ENCODE measurements around the gene POTEF. TPM values are rescaled to one million over a fixed set of nuclear protein-coding genes. Genes with fewer than 3 reads are reported as not detected.
"Not testable (repeated sequence)": the region's sequence is repeated elsewhere in the genome, so short reads cannot be mapped to it uniquely, and the experiment has no call there.

POTEF gene
- polyA plus RNA-seq, 1 donor from 2014 or later, result 1.0 TPM

DNA sequence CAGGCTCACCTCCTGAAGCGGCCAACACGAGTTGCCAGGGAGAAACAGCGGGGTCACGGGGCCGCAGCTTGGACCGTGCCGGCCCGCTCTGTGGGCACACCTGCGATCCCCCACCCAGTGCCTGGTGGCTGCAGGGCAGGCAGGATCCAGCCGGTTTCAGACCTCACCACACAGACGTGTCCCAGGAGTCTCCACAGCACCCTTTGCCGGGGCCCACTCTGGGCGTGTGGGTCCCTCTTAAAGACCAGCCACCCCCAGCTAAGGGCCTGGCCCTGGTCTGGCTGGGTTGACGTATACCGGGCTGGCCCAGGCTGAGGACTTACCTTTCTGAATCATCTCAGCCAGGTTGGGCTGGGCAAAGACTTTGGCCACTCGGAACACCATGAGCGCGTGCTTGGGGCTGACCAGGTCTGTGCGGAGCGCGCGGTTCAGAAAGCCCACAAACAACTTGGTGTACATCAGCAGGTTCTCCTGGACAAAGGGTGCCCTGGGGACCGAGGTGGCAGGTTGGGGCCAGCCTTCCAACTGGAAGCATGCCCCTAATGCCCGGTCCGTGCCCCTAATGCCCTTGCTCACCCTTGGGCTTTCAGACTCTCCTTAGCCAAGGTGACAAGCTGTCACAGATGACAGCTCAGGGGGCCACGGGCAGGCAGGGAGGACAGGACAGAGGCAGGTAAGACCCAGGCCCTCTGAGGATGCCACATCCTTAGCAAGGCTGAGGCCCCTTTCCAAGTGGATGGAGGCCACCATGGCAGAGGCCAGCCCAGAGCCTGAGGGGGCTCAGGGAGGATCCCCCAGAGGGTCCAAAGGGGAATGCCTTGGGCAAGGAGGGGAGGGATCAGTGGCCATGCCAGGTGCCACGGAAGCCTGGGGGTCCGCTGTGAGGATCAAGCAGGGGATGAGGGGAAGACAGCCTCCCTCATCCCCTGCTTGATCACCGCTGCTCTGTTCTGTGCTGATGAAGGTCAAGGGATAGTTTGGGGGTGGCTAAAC lies 26.0 kb upstream of the POTEF start:
- H3K9me3 ChIP-seq (ENCODE audit: low read length), result no peaks in the 10 kb centered on the region
- H3K9me2 ChIP-seq (ENCODE audit: insufficient read depth, low read length), result no peaks in the 10 kb centered on the region
- H3K79me2 ChIP-seq (replicated peaks; ENCODE audit: insufficient read depth, low read length), result no peaks in the 10 kb centered on the region
- TF ChIP-seq REST (IDR thresholded peaks at IDR 0.05; ENCODE audit: borderline replicate concordance) (no peak), SMC3 (conservative IDR thresholded peaks at IDR 0.05; ENCODE audit: poor library complexity) (no peak), CTCF (IDR thresholded peaks at IDR 0.05; ENCODE audit: poor library complexity, severe bottlenecking) (no peak), MXI1 (conservative IDR thresholded peaks at IDR 0.05; ENCODE audit: poor library complexity, severe bottlenecking) (no peak), EZH2 (IDR thresholded peaks at IDR 0.05; ENCODE audit: borderline replicate concordance, insufficient read depth, low read length, poor library complexity, severe bottlenecking) (no peak), POLR2AphosphoS5 (IDR thresholded peaks at IDR 0.05) (no peak), EP300 (conservative IDR thresholded peaks at IDR 0.05; ENCODE audit: poor library complexity, severe bottlenecking) (no peak), RAD21 (conservative IDR thresholded peaks at IDR 0.05) (no peak), TAF1 (IDR thresholded peaks at IDR 0.05; ENCODE audit: low read depth) (no peak)
- no peaks in the 10 kb centered on the region for H3F3A ChIP-seq (ENCODE audit: insufficient read depth, low read length, poor library complexity, severe bottlenecking)
- H4K20me1 ChIP-seq (ENCODE audit: insufficient read depth), result no peaks in the 10 kb centered on the region
- H2AFZ ChIP-seq (ENCODE audit: low read depth, low read length), result no peak overlapping the region
- no peak overlapping the region for H3K4me3 ChIP-seq (ENCODE audit: low read length)
- no peak overlapping the region for H3K4me2 ChIP-seq (ENCODE audit: low read length)
- H3K27me3 ChIP-seq (ENCODE audit: insufficient read depth, low read depth, low read length), result no peaks in the 10 kb centered on the region
- H3K27ac ChIP-seq (ENCODE audit: low read length), result no peak overlapping the region
- H3K9ac ChIP-seq (ENCODE audit: low read length), result no peak overlapping the region
- H3K36me3 ChIP-seq (ENCODE audit: insufficient read depth, low read length), result no peaks in the 10 kb centered on the region

DNA sequence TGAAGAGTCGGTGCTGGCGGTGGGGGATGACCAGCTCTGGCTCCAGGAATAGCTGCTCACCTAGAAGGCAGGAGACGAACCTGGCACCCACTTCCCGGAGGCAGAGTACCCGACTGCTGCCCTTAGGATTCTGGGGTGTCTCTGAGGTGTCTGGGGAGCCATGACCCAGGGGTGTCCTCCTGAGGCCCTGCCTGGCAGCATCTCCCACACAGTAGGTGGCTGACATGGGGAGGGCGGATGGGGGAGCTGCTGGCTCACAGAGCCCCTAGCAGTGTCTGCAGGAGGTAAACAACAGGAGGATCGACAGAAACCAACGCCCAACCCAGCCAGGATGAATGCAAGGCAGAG lies 25.4 kb upstream of the POTEF start:
- not testable (repeated sequence) for H3K4me2 ChIP-seq (ENCODE audit: low read length); H3K27me3 ChIP-seq (ENCODE audit: insufficient read depth, low read depth, low read length); H3K27ac ChIP-seq (ENCODE audit: low read length); H3K9me2 ChIP-seq (ENCODE audit: insufficient read depth, low read length); H3K4me3 ChIP-seq (ENCODE audit: low read length); H3K9ac ChIP-seq (ENCODE audit: low read length); H3F3A ChIP-seq (ENCODE audit: insufficient read depth, low read length, poor library complexity, severe bottlenecking); H2AFZ ChIP-seq (ENCODE audit: low read depth, low read length); H3K36me3 ChIP-seq (ENCODE audit: insufficient read depth, low read length); H4K20me1 ChIP-seq (ENCODE audit: insufficient read depth); H3K79me2 ChIP-seq (replicated peaks; ENCODE audit: insufficient read depth, low read length); H3K9me3 ChIP-seq (ENCODE audit: low read length)

- not testable (repeated sequence) for H3K79me2 ChIP-seq (replicated peaks; ENCODE audit: insufficient read depth, low read length); H3K27ac ChIP-seq (ENCODE audit: low read length); H3K9me3 ChIP-seq (ENCODE audit: low read length); H3K36me3 ChIP-seq (ENCODE audit: insufficient read depth, low read length); H3K9ac ChIP-seq (ENCODE audit: low read length); H3K9me2 ChIP-seq (ENCODE audit: insufficient read depth, low read length); H3K4me2 ChIP-seq (ENCODE audit: low read length); H2AFZ ChIP-seq (ENCODE audit: low read depth, low read length); H3F3A ChIP-seq (ENCODE audit: insufficient read depth, low read length, poor library complexity, severe bottlenecking); H3K4me3 ChIP-seq (ENCODE audit: low read length); H4K20me1 ChIP-seq (ENCODE audit: insufficient read depth); H3K27me3 ChIP-seq (ENCODE audit: insufficient read depth, low read depth, low read length)
These were observed 24.9 kb upstream of the POTEF start for GRCh38 chr2:130153721-130154422.
